Central memory CD4-positive, alpha-beta T cell (primary cell): ENCODE measurements around the gene CDC27.
"Not testable (repeated sequence)": the region's sequence is repeated elsewhere in the genome, so short reads cannot be mapped to it uniquely, and the experiment has no call there.

Experiments
- DNase-seq: peaks from one replicate; pipeline ENCODE4 v3.0.0; 2022

CDC27 gene

GRCh38 chr17:47219621-47220475, 30.8 kb upstream of the CDC27 start:
- DNase-seq, result no peak

GRCh38 chr17:47218896-47219430, 29.9 kb upstream of the CDC27 start:
- no peak for DNase-seq

GRCh38 chr17:47217279-47217678, 28.2 kb upstream of the CDC27 start:
- peak; percentile 63 for DNase-seq

- not testable (repeated sequence) for DNase-seq
Observed at GRCh38 chr17:47216821-47217220, 27.7 kb upstream of the CDC27 start.

- DNase-seq, result no peak
Observed at GRCh38 chr17:47214931-47215330, 25.8 kb upstream of the CDC27 start.

GRCh38 chr17:47213540-47213939, 24.4 kb upstream of the CDC27 start:
- no peak for DNase-seq

- DNase-seq, result no peak
Observed at GRCh38 chr17:47212458-47212857, 23.4 kb upstream of the CDC27 start.

- no peak for DNase-seq
Observed at GRCh38 chr17:47210779-47211178, 21.7 kb upstream of the CDC27 start.

- DNase-seq, result no peak
Observed at GRCh38 chr17:47210105-47210504, 21.0 kb upstream of the CDC27 start.

- DNase-seq, result no peak
Observed at GRCh38 chr17:47209499-47209898, 20.4 kb upstream of the CDC27 start.

GRCh38 chr17:47208744-47209488, 19.8 kb upstream of the CDC27 start, which contains the start of gene MYL4:
Gene MYL4 (plus strand): TSS chr17:47209348. CDS start chr17:47209423, 75 bp downstream.
- DNase-seq, result no peak

GRCh38 chr17:47207143-47208067, 18.3 kb upstream of the CDC27 start:
- DNase-seq, result no peak

GRCh38 chr17:47205419-47205963, 16.4 kb upstream of the CDC27 start:
- DNase-seq, result peak; percentile 77

GRCh38 chr17:47204722-47205418, 15.8 kb upstream of the CDC27 start:
- peak; percentile 52 for DNase-seq

- DNase-seq, result peak; percentile 56
Observed at GRCh38 chr17:47203984-47204721, 15.1 kb upstream of the CDC27 start.

- DNase-seq, result no peak
Observed at GRCh38 chr17:47201166-47201565, 12.1 kb upstream of the CDC27 start.

GRCh38 chr17:47200325-47200664, 11.2 kb upstream of the CDC27 start:
- DNase-seq, result no peak

- no peak for DNase-seq
Observed at GRCh38 chr17:47199627-47200324, 10.7 kb upstream of the CDC27 start.

- DNase-seq, result no peak
Observed at GRCh38 chr17:47197821-47198220, 8.7 kb upstream of the CDC27 start.

GRCh38 chr17:47193931-47194511, 4.9 kb upstream of the CDC27 start:
- DNase-seq, result no peak
